HCT116 (cell line): Measurements from ENCODE around the gene ARHGAP19. TPM values are rescaled to one million over a fixed set of nuclear protein-coding genes. Genes with fewer than 3 reads are reported as not detected.

Source experiments
- ATAC-seq: fragments of 200-7000 bp; cut with Tn5 transposase; 2 replicates; pipeline ENCODE4 v1.9.1; 2020; ENCODE audit warnings: mild to moderate bottlenecking, moderate library complexity
- BruUV-seq: library from RNA; stranded (reverse); fragments of 400-500 nt; replicated peaks from 2 replicates; lab custom pipeline; 2021; lab: Mats Ljungman, UMichigan
- CTCF ChIA-PET: fragments of 300-600 bp; sonication (Branson Sonifier 250); formaldehyde crosslinking; loops from one replicate; lab custom pipeline; 2021; ENCODE audit warnings: antibody characterized with exemption; lab: Charles Lee
- POLR2A ChIA-PET: fragments of 300-600, 350-600 bp; sonication (Branson Sonifier 250); formaldehyde crosslinking; loops from one replicate; lab custom pipeline; 2021; ENCODE audit warnings: antibody characterized with exemption; lab: Charles Lee
- RAD21 ChIA-PET, 2 experiments: fragments of 300-600 bp; sonication (Branson Sonifier 250); formaldehyde crosslinking; loops; one replicate each; lab custom pipeline; 2023; ENCODE audit warnings: low total read pairs in 2 of 2; ENCODE audit not compliant: uncharacterized antibody in 2 of 2, unreplicated experiment in 2 of 2, low non-redundant PET in 1 of 2; lab: Charles Lee
- DNase-seq: peaks from one replicate; pipeline ENCODE4 v3.0.0-alpha.2; 2010; ENCODE audit warnings: low read depth, low spot score
- H2AFZ ChIP-seq: fragments of 200-600 bp; shearing (Covaris generic), sonication (generic); 2 replicates; pipeline ENCODE4 v1.6.1; 2017; ENCODE audit warnings: low read depth, mixed run types, mixed read lengths, antibody characterized with exemption, low read length; ENCODE audit not compliant: poor library complexity, severe bottlenecking
- H3K27ac ChIP-seq: 2 replicates; pipeline ENCODE4 v1.5.1; 2012; ENCODE audit warnings: low read depth, low read length
- H3K27me3 ChIP-seq: fragments of 200-600 bp; sonication (generic); 2 replicates; pipeline ENCODE4 v1.6.1; 2016; ENCODE audit warnings: mixed run types, low read length, mixed read lengths; ENCODE audit not compliant: insufficient read depth
- H3K36me3 ChIP-seq, 2 experiments: fragments of 200-500 bp in 1 of 2; fragments of 200-600 bp in 1 of 2; sonication (Bioruptor generic) in 1 of 2; sonication (generic) in 1 of 2; 2 replicates each; pipeline versions ENCODE4 v1.5.1 to v1.6.1; 2014 to 2016; ENCODE audit warnings: low read length in 2 of 2, inconsistent platforms in 1 of 2, mixed read lengths in 1 of 2, mixed run types in 1 of 2; ENCODE audit not compliant: insufficient read depth in 2 of 2, control insufficient read depth in 1 of 2
- H3K4me1 ChIP-seq, 2 experiments: fragments of 200-600 bp in 1 of 2; sonication (generic) in 1 of 2; 2 replicates each; pipeline versions ENCODE4 v1.5.1 to v1.6.1; 2012 to 2017; ENCODE audit warnings: low read length in 2 of 2, inconsistent platforms in 1 of 2, mild to moderate bottlenecking in 1 of 2, mixed read lengths in 1 of 2, mixed run types in 1 of 2, moderate library complexity in 1 of 2; ENCODE audit not compliant: insufficient read depth in 2 of 2, control insufficient read depth in 1 of 2
- H3K4me2 ChIP-seq: fragments of 200-600 bp; sonication (generic); 2 replicates; pipeline ENCODE4 v1.6.1; 2017; ENCODE audit warnings: mixed run types, low read length, mixed read lengths
- H3K4me3 ChIP-seq, 2 experiments: fragments of 200-600 bp in 1 of 2; sonication (generic) in 1 of 2; replicated peaks in 1 of 2; 2 replicates each; pipeline ENCODE4 v1.5.1; 2011 to 2016; ENCODE audit warnings: low read length in 2 of 2, control low read depth in 1 of 2, low read depth in 1 of 2, mild to moderate bottlenecking in 1 of 2, mixed read lengths in 1 of 2, mixed run types in 1 of 2
- H3K79me2 ChIP-seq: fragments of 200-600 bp; sonication (generic); 2 replicates; pipeline ENCODE4 v1.6.1; 2017; ENCODE audit warnings: mild to moderate bottlenecking, mixed run types, low read length, moderate library complexity, mixed read lengths; ENCODE audit not compliant: insufficient read depth
- H3K9ac ChIP-seq: fragments of 200-600 bp; sonication (generic); 2 replicates; pipeline ENCODE4 v1.6.1; 2016; ENCODE audit warnings: low read length, mixed read lengths
- H3K9me2 ChIP-seq: fragments of 200-600 bp; sonication (generic), shearing (Covaris generic); 2 replicates; pipeline ENCODE4 v1.6.1; 2017; ENCODE audit warnings: mixed run types, mild to moderate bottlenecking, moderate library complexity; ENCODE audit not compliant: insufficient read depth
- H3K9me3 ChIP-seq, 2 experiments: fragments of 200-500 bp in 1 of 2; fragments of 200-600 bp in 1 of 2; sonication (Bioruptor generic) in 1 of 2; sonication (generic) in 1 of 2; 2 replicates each; pipeline ENCODE4 v1.6.1; 2014 to 2017; ENCODE audit warnings: low read length in 2 of 2, mixed read lengths in 2 of 2, inconsistent platforms in 1 of 2, low read depth in 1 of 2, mild to moderate bottlenecking in 1 of 2, mixed run types in 1 of 2, moderate library complexity in 1 of 2; ENCODE audit not compliant: control insufficient read depth in 1 of 2, insufficient read depth in 1 of 2
- H4K20me1 ChIP-seq: fragments of 200-600 bp; sonication (generic), shearing (Covaris generic); 2 replicates; pipeline ENCODE4 v1.6.1; 2017; ENCODE audit warnings: mixed run types, mild to moderate bottlenecking, moderate library complexity; ENCODE audit not compliant: insufficient read depth
- CEBPB ChIP-seq: IDR thresholded peaks from 2 replicates; pipeline ENCODE4 v1.6.1; 2012; ENCODE audit warnings: low read depth
- CTCF ChIP-seq, 3 experiments: fragments of 200-600 bp in 1 of 3; sonication (generic) in 1 of 3; IDR thresholded peaks in 2 of 3; conservative IDR thresholded peaks in 1 of 3; 2 replicates each; pipeline ENCODE4 v1.5.1; 2012 to 2017; ENCODE audit warnings: low read depth in 2 of 3, low read length in 2 of 3, antibody characterized with exemption in 1 of 3, borderline replicate concordance in 1 of 3, control low read depth in 1 of 3, mild to moderate bottlenecking in 1 of 3, mixed read lengths in 1 of 3, mixed run types in 1 of 3, moderate library complexity in 1 of 3; ENCODE audit not compliant: insufficient read depth in 1 of 3
- FOSL1 ChIP-seq: IDR thresholded peaks from 2 replicates; pipeline ENCODE4 v1.6.1; 2012; ENCODE audit warnings: low read depth
- POLR2AphosphoS5 ChIP-seq: IDR thresholded peaks from 2 replicates; pipeline ENCODE4 v1.6.1; 2011; ENCODE audit warnings: mild to moderate bottlenecking, low read depth, low read length, moderate library complexity
- RAD21 ChIP-seq: IDR thresholded peaks from 2 replicates; pipeline ENCODE4 v1.6.1; 2012; ENCODE audit warnings: low read depth, mild to moderate bottlenecking
- intact Hi-C: fragments of 100-400 bp; cut with micrococcal nuclease; formaldehyde crosslinking; loops from 2 replicates; pipeline ENCODE4 v1.10.0; 2022
- total RNA-seq: library from RNA; stranded (reverse); gene quantifications from one replicate; pipeline ENCODE4 v1.2.1, GENCODE V29; 2021; ENCODE audit not compliant: unreplicated experiment

ARHGAP19 gene
- total RNA-seq, 1 experiment from 2014 or later = 36.8 TPM

DNA sequence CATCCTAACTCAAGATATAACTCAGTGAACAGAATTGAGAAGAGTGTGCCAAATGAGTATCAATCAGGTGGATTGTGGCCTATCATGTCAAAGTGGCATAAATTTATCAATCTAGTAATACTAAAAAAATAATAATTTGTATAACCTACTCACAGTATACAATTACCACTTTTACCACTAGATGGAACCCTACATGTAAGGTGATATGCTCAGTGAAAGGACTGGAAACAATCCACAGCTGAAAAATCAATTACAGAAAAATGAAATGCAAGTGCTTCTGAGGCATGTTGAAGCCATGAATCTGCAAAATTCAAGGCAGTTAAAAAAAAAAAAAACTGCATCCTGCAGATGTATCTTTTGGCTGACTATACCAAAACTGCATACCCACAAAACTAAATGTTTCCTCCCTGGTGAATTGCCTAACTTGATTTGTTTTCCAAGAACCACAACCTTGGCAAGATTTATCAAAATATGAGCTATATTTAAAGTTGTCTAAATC lies 13.9 kb downstream of the ARHGAP19 start:
- no peak overlapping the region for H3K4me2 ChIP-seq
- BruUV-seq = no TSS peak

More for the DNA sequence above, 13.9 kb downstream of the ARHGAP19 start:
- Histone ChIP-seq H3K27me3 (no peaks in the 10 kb centered on the region), H3K4me3 (no peak overlapping the region), H3K4me1 (peaks cover 5 to 12% of the 10 kb centered on the region in 2 experiments; a peak in 2 of 4 replicates), H3K9ac (no peak overlapping the region), H3K9me3 (no peaks in the 10 kb centered on the region), H3K27ac (no peak overlapping the region; the same call in 1 of the 2 replicates), H4K20me1 (no peaks in the 10 kb centered on the region), H3K36me3 (no peaks in the 10 kb centered on the region), H2AFZ (no peak overlapping the region), H3K9me2 (no peaks in the 10 kb centered on the region), H3K79me2 (peaks cover 46% of the 10 kb centered on the region)
- intact Hi-C loops = loop anchor here (2.0 kb wide), 1 partner anchor 76 kb away; no protein-coding TSS in a partner anchor
- DNase-seq (peak; percentile 33), ATAC-seq (peak; percentile 84)
- POLR2A ChIA-PET = interaction anchor here (1.2 to 1.3 kb wide), 2 partner anchors 12 to 52 kb away, joined by 3 read pairs; no protein-coding TSS in a partner anchor
- CTCF ChIA-PET = interaction anchor here (0.7 to 1.6 kb wide), 14 partner anchors 8 to 253 kb away, joined by 3 to 15 read pairs (median 4); partner anchors contain the start of genes ARHGAP19 and RRP12
- RAD21 ChIA-PET = interaction anchor here in 1 of 2 experiments (1.3 kb wide), 1 partner anchor 66 kb away, joined by 3 read pairs; no protein-coding TSS in a partner anchor
- TF ChIP-seq CEBPB (0 out of 2 replicates have a peak, but pooled peaks have one; percentile 11), FOSL1 (no peak), CTCF (IDR thresholded peaks at IDR 0.05 in 2 of 3, conservative IDR thresholded peaks at IDR 0.05 in 1 of 3; ENCODE audit: borderline replicate concordance in 1 of 3, insufficient read depth in 1 of 3, low read depth in 2 of 3, low read length in 2 of 3) (peak; percentile 54 to 57 (median 56); a peak in 5 of 6 replicates), RAD21 (peak; percentile 71), POLR2AphosphoS5 (no peak)
